Muscle of back (tissue), 11 donors: ENCODE data around the gene EPB41L2. TPM values are rescaled to one million over a fixed set of nuclear protein-coding genes. Genes with fewer than 3 reads are reported as not detected.

Experiments used
- DNase-seq, 3 donors: peaks; one replicate each; pipeline versions ENCODE4 v3.0.0 to v3.0.0-alpha.2; 2013
- polyA plus RNA-seq, 10 donors: library from polyadenylated mRNA; unstranded; fragments of 120-200 nt; gene quantifications; one replicate each; pipeline ENCODE4 v1.2.1, GENCODE V29; 2013; ENCODE audit not compliant: insufficient read length in 10 of 10

EPB41L2 gene
- polyA plus RNA-seq, 10 donors = 143 to 283 (median 193) TPM

- DNase-seq = no peak
Measured at GRCh38 chr6:130980310-130981032, 82.6 kb downstream of the EPB41L2 start.

- DNase-seq = no peak
Measured at GRCh38 chr6:130978660-130979396, 84.2 kb downstream of the EPB41L2 start.

GRCh38 chr6:130978180-130978579 lies 84.9 kb downstream of the EPB41L2 start:
- DNase-seq = no peak

GRCh38 chr6:130975325-130975724 lies 87.7 kb downstream of the EPB41L2 start:
- DNase-seq = no peak

- DNase-seq = no peak
Measured at GRCh38 chr6:130973521-130974277, 89.3 kb downstream of the EPB41L2 start.

GRCh38 chr6:130971504-130971903 lies 91.5 kb downstream of the EPB41L2 start:
- no peak for DNase-seq

GRCh38 chr6:130970839-130971410 lies 92.1 kb downstream of the EPB41L2 start:
- DNase-seq = no peak

GRCh38 chr6:130969791-130970491 lies 93.1 kb downstream of the EPB41L2 start:
- peak; percentile 81 to 95 (median 87) for DNase-seq

- peak in 2 of 3 donors; percentile 25 to 63 for DNase-seq
Measured at GRCh38 chr6:130969166-130969565, 93.9 kb downstream of the EPB41L2 start.

GRCh38 chr6:130968476-130968875 lies 94.6 kb downstream of the EPB41L2 start:
- peak in 2 of 3 donors; percentile 33 to 41 for DNase-seq

- DNase-seq = peak; percentile 34 to 74 (median 35)
Measured at GRCh38 chr6:130967502-130968445, 95.3 kb downstream of the EPB41L2 start.

GRCh38 chr6:130966344-130966980 lies 96.6 kb downstream of the EPB41L2 start:
- DNase-seq = no peak

GRCh38 chr6:130965656-130966055 lies 97.4 kb downstream of the EPB41L2 start:
- DNase-seq = no peak

GRCh38 chr6:130964808-130965604 lies 98.0 kb downstream of the EPB41L2 start:
- no peak for DNase-seq

GRCh38 chr6:130964289-130964688 lies 98.8 kb downstream of the EPB41L2 start:
- DNase-seq = no peak

GRCh38 chr6:130962966-130963365 lies 100.1 kb downstream of the EPB41L2 start:
- no peak for DNase-seq

- DNase-seq = no peak
Measured at GRCh38 chr6:130961148-130961547, 101.9 kb downstream of the EPB41L2 start.

- no peak for DNase-seq
Measured at GRCh38 chr6:130959951-130960350, 103.1 kb downstream of the EPB41L2 start.

GRCh38 chr6:130958468-130958867 lies 104.6 kb downstream of the EPB41L2 start:
- no peak for DNase-seq
